HG02798 (cell line): ENCODE results near the gene AHR.
"Not testable (repeated sequence)": the region's sequence is repeated elsewhere in the genome, so short reads cannot be mapped to it uniquely, and the experiment has no call there.

ENCODE experiments used
- ATAC-seq: cut with Tn5 transposase; IDR thresholded peaks from one replicate; pipeline ENCODE4 v1.9.1; 2021; ENCODE audit warnings: mild to moderate bottlenecking; ENCODE audit not compliant: unreplicated experiment, poor library complexity

Gene AHR

GRCh38 chr7:17370901-17371585 is 72.6 kb downstream of the AHR start:
- ATAC-seq, result no peak

GRCh38 chr7:17371671-17372524 is 73.4 kb downstream of the AHR start:
- no peak for ATAC-seq

- no peak for ATAC-seq
These were observed 75.7 kb downstream of the AHR start for GRCh38 chr7:17374157-17374556.

DNA sequence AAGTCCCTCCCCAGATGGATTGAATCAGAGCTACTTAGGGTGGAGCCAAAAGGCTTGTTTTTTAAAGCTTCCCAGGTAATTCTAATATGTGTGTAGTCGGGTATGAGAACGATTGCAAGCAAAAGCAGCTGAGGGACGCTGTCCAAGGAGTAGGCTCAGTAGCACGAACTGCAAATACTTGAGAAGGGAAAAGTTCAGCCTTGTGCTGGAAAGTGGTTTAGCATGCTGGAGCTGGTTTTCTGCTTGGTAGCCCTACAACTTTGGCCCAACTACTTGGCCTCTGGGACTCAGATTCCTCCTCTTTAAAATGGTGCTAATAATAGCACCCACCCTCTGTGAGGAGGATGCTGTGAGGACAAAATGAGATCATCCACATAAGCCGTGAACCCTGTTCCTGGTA is 76.2 kb downstream of the AHR start:
- ATAC-seq, result no peak

GRCh38 chr7:17376595-17376994 is 78.1 kb downstream of the AHR start:
- ATAC-seq, result no peak

GRCh38 chr7:17380736-17381662 is 82.5 kb downstream of the AHR start:
- ATAC-seq, result no peak

DNA sequence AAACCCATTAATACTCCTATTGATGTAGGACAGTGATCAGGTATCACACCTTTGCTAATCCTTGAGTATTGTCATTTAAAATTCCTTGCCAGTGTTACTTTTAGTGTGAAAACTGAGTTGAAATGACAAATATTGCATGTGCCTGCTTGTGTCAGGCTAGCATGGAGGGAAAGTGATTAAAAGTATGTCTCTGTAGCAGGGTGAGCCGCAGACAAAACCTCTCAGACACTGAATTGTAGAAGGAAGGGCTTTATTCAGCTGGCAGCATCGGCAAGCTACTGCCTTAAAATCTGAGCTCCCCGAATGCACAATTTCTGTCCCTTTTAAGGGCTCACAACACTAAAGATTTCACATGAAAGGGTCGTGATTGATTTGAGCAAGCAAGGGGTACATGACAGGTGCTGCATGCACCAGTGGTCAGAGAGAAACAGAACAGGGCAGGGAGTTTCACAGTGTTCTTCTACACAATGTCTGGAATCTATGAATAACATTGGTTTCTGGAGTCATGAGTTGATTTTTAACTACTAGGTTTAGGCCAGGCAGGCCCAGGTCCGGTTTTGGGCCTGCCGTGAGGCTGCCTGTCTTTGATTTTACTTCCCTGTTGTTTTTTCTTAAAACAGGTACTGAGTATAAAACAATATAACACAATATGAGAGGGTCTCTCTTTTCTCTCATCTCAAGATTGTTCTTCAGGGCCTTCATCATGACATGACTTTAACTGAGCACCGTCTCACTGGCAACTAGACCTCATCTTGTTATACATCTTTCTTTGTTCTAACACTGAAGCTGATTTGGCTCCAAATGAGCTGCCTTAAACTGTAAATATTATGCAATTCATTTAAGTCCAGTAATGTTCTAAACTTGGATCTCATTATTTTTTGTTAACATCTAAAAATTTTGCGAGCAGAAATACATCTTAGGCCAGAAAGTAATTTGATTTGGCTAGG is 84.2 kb downstream of the AHR start:
- peak; percentile 46 for ATAC-seq

DNA sequence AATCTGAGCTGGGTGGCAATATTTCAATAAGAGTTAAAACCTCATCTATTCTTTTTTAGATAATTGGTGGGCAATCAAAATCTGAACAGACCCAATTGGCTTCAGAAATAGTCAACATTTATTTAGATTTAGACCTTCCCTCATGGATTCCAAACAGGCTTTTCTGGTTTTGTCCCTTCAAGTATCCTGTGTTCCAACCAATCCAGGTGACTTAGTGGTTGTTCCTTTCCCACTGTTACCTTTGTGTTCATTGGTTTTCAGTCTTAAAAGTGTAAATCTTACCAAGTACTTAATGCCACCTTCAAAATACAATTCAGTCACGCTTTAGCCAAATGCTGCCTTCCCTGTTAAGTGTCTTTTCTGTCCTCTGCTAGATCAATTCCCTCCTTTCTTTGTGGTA is 85.9 kb downstream of the AHR start:
- no peak for ATAC-seq

- ATAC-seq, result no peak
These were observed 87.2 kb downstream of the AHR start for GRCh38 chr7:17385612-17386011.

DNA sequence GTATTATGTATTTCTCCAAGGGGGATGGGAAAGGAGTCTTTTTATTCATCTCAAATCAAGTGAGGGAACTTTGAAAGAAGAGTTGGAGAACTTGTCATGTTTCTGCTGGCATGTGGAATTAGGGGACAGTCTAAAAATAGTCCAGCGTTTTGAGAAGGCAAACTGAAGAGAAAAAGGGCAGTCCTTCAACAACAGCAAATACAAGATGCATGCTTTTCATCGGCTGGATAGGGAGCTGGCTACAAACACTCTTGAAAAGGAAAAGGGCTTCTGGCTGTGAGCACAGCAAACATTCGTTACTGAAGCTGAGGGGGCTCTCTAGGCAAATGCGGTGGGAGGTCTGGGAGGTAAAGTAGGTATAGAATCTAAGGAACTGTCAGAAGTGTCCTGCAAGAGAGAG is 91.9 kb downstream of the AHR start:
- no peak for ATAC-seq

GRCh38 chr7:17391366-17391765 is 92.9 kb downstream of the AHR start:
- no peak for ATAC-seq

DNA sequence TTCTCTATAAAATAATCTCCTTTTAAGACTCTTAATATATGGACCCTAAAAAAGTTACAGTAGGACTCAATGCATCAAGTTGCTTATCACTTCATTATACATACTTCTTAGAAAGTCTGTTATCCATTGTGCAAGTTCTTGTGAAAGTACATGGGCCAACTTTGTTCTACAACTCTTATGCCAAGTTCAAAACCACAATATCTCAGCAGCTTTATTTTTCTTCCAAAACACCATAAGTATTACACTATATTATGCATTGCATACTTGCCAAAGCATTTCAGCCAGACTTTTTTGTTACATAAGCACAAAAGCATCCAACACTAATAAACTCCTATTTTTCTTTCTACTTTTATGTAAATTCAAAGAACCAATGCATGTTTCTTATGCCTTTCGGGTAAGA is 94.4 kb downstream of the AHR start:
- no peak for ATAC-seq

DNA sequence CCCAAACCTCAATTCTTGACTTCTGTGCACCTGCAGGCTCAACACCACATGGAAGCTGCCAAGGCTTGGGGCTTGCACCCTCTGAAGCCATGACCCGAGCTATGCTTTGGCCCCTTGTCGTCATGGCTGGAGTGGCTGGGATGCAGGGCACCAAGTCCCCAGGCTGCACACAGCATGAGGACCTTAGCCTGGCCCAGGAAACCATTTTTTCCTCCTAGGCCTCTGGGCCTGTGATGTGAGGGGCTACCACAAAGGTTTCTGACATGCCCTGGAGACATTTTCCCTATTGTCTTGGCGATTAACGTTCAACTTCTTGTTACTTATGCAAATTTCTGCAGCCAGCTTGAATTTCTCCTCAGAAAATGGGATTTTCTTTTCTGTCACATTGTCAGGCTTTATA is 96.1 kb downstream of the AHR start:
- ATAC-seq, result not testable (repeated sequence)
